ENCODE results near the gene TOMM6. TPM values are rescaled to one million over a fixed set of nuclear protein-coding genes. Genes with fewer than 3 reads are reported as not detected.

TOMM6 gene
- total RNA-seq, 2 donors from 2014 or later = 109 to 200 TPM

DNA sequence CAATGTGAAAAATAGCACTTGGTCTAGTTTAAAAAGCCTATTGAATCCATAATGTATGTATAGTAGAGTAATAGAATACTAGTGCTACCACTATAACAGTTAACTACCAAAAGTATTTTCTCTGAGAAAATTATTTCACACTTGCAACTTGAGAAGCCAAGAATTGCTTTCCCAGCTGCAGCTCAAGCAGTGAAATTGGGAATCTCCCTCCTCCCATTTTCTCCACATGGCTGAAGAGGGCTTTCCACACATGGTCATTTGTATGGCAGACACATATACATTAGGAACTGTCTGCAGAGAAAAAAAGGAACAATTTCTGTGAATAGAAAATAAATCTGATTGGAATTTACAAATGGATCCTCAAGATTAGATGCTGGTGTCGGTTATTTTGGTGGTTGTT lies 34.5 kb downstream of the TOMM6 start:
- no peak for DNase-seq
- Histone ChIP-seq H3K27me3 (no peaks in the 10 kb centered on the region), H3K27ac (no peak overlapping the region), H3K36me3 (no peaks in the 10 kb centered on the region), H3K9me3 (no peaks in the 10 kb centered on the region), H3K9ac (ENCODE audit: low read depth in 2 of 2, low read length in 2 of 2) (no peak overlapping the region), H3K4me1 (no peaks in the 10 kb centered on the region), H3K4me3 (no peak overlapping the region)
- TF ChIP-seq, protein P1, sequence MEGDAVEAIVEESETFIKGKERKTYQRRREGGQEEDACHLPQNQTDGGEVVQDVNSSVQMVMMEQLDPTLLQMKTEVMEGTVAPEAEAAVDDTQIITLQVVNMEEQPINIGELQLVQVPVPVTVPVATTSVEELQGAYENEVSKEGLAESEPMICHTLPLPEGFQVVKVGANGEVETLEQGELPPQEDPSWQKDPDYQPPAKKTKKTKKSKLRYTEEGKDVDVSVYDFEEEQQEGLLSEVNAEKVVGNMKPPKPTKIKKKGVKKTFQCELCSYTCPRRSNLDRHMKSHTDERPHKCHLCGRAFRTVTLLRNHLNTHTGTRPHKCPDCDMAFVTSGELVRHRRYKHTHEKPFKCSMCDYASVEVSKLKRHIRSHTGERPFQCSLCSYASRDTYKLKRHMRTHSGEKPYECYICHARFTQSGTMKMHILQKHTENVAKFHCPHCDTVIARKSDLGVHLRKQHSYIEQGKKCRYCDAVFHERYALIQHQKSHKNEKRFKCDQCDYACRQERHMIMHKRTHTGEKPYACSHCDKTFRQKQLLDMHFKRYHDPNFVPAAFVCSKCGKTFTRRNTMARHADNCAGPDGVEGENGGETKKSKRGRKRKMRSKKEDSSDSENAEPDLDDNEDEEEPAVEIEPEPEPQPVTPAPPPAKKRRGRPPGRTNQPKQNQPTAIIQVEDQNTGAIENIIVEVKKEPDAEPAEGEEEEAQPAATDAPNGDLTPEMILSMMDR (IDR thresholded peaks at IDR 0.05) = no peak
- intact Hi-C loops (cut with DNase I) = no loop called here

DNA sequence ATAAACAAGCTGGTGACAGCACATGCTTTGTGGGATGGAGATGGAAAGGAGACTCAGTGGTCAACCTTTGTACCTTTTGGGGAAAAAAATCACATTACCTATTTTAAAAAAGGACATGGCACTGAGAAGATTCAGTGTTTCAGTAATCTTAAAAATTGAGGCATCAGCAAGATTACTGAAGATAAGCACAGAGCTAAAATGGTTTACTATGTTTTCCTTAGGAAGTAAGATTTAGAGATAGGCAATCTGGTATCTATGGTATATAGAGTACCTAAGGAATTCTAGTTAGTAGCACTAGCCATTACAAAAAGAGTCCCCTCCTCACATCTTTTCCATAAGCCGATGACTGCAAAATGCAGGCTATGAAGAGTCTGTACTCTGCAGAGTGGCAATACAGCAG lies 35.7 kb downstream of the TOMM6 start:
- TF ChIP-seq, protein P1 (IDR thresholded peaks at IDR 0.05) = no peak
- Histone ChIP-seq H3K9me3 (no peaks in the 10 kb centered on the region), H3K27ac (no peak overlapping the region), H3K27me3 (no peaks in the 10 kb centered on the region), H3K4me1 (no peaks in the 10 kb centered on the region), H3K9ac (ENCODE audit: low read depth in 2 of 2, low read length in 2 of 2) (no peak overlapping the region), H3K36me3 (no peaks in the 10 kb centered on the region), H3K4me3 (no peak overlapping the region)
- DNase-seq = no peak
- intact Hi-C loops (cut with DNase I) = no loop called here

DNA sequence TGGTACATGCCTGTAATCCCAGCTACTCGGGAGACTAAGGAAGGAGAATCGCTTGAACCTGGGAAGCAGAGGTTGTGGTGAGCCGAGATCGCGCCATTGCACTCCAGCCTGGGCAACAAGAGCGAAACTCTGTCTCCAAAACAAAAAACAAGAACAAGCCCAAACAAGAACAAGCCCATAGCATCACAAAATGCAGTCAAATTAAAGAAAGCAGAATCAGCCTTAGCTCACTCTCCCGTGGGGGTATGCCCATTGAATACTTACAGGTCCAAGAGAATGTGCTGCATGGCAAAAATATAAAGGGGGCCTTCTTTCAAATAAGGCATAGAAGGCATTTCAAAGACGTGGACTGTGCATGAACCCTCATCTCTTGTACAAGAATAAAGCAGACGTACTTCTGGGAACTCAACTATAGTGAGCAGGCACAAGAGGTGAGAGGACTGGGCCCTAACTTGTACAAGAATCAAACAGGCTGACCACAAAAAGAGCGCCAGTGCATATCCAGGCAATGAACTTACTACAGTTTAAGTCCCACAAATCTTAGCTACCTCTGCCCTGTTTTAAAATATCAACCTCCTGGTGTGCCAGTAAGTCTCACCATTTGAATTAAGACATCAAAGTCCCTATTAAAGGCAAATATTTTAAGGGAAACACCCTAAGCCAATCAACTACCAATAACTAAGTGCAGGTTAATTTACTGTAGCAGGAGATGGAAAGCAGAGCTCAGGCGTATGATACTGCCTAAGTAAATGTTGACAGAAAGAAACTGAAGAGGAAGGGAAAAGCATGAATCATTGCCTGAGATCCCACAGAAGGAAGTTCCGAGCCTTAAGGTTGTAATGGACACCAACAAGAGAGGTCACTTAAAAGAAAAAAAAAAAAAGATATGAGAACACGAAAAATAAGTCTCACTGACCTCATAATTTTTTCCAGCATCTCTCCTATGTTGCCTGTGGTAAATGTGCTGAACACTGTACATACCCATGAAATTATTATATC lies 37.4 kb downstream of the TOMM6 start:
- H3K36me3 ChIP-seq = no peaks in the 10 kb centered on the region
- no peak overlapping the region for H3K4me3 ChIP-seq
- no peaks in the 10 kb centered on the region for H3K4me1 ChIP-seq
- H3K27me3 ChIP-seq = no peaks in the 10 kb centered on the region
- no peak overlapping the region for H3K9ac ChIP-seq (ENCODE audit: low read depth in 2 of 2, low read length in 2 of 2)
- H3K27ac ChIP-seq = no peak overlapping the region
- DNase-seq = no peak
- H3K9me3 ChIP-seq = no peaks in the 10 kb centered on the region
- intact Hi-C loops (cut with DNase I) = no loop called here
- TF ChIP-seq, protein P1 (IDR thresholded peaks at IDR 0.05) = no peak

DNA sequence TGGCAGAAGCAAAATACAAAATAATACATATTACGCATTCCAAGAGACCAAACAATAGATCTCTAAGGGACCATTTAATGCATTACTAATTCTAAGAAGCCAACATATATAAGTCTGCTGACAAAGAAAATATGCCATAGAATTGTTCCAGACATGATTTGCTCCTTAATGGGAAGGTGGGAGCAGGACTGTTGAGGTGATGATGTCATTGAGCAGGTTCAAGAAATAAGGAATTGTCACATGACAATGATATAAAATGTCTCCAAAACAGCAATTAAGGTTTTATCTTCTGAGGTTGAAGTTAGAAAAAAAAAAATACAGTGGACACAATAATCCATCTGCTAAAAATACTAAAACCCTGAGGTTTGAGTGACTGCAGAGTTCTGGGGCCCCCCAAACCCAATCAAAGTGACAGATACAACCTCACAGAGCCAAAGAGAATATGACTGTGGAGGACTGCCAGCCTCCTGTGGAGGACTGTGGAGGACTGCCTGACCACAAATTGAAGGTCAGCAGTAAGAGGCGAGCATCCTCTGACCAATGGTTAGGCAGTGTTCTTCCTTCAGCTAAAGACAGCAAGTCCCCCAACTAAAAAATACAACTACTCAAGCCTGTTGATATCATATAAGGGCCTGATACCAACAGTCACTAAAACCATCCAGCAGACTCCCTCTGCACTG lies 39.0 kb downstream of the TOMM6 start:
- H3K36me3 ChIP-seq = no peaks in the 10 kb centered on the region
- H3K9me3 ChIP-seq = no peaks in the 10 kb centered on the region
- no peak overlapping the region for H3K4me3 ChIP-seq
- intact Hi-C loops (cut with DNase I) = no loop called here
- H3K27me3 ChIP-seq = no peaks in the 10 kb centered on the region
- no peak overlapping the region for H3K27ac ChIP-seq
- H3K4me1 ChIP-seq = no peaks in the 10 kb centered on the region
- TF ChIP-seq, protein P1 (IDR thresholded peaks at IDR 0.05) = no peak
- no peak for DNase-seq
- no peak overlapping the region for H3K9ac ChIP-seq (ENCODE audit: low read depth in 2 of 2, low read length in 2 of 2)

DNA sequence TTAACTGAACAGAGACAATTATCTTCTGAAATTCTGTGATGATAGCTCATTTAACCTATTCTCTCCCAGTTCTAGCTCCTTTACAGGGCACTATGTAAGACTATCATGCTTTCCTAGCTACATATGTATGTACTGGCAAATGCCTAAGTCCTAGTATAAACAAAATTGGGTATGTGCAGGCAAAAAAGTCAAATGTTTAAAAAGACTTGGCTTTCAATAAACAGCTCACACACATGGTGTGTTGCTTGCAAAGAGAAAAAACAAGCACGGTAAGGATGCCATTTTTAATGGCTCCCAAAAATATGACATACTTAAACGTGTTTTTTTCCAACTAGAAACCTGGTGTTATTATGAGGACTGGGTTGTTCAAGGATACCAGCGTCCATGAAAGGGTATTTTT lies 44.8 kb downstream of the TOMM6 start:
- Histone ChIP-seq H3K27ac (no peak overlapping the region), H3K9ac (ENCODE audit: low read depth in 2 of 2, low read length in 2 of 2) (no peak overlapping the region), H3K4me3 (no peak overlapping the region), H3K4me1 (no peaks in the 10 kb centered on the region), H3K27me3 (no peaks in the 10 kb centered on the region), H3K36me3 (no peaks in the 10 kb centered on the region), H3K9me3 (no peaks in the 10 kb centered on the region)
- no peak for DNase-seq
- intact Hi-C loops (cut with DNase I) = no loop called here
- TF ChIP-seq, protein P1 (IDR thresholded peaks at IDR 0.05) = no peak

Measured in colonic mucosa (tissue), 4 donors.